ENCODE results near the gene HERPUD1.
A peak's percentile ranks its signal among the peaks of the same experiment; 100 is the strongest.
"Not testable (repeated sequence)": the region's sequence is repeated elsewhere in the genome, so short reads cannot be mapped to it uniquely, and the experiment has no call there.

HERPUD1 gene

GRCh38 chr16:56911771-56912571 lies 20.0 kb upstream of the HERPUD1 start:
- no peak for DNase-seq

GRCh38 chr16:56912746-56913708 lies 18.9 kb upstream of the HERPUD1 start:
- DNase-seq, result no peak

- DNase-seq, result no peak
Observed at GRCh38 chr16:56914896-56915295, 17.0 kb upstream of the HERPUD1 start.

- no peak for DNase-seq
Observed at GRCh38 chr16:56915336-56916119, 16.4 kb upstream of the HERPUD1 start.

- no peak for DNase-seq
Observed at GRCh38 chr16:56916571-56917403, 15.2 kb upstream of the HERPUD1 start.

GRCh38 chr16:56918467-56919012 lies 13.4 kb upstream of the HERPUD1 start:
- no peak for DNase-seq

DNA sequence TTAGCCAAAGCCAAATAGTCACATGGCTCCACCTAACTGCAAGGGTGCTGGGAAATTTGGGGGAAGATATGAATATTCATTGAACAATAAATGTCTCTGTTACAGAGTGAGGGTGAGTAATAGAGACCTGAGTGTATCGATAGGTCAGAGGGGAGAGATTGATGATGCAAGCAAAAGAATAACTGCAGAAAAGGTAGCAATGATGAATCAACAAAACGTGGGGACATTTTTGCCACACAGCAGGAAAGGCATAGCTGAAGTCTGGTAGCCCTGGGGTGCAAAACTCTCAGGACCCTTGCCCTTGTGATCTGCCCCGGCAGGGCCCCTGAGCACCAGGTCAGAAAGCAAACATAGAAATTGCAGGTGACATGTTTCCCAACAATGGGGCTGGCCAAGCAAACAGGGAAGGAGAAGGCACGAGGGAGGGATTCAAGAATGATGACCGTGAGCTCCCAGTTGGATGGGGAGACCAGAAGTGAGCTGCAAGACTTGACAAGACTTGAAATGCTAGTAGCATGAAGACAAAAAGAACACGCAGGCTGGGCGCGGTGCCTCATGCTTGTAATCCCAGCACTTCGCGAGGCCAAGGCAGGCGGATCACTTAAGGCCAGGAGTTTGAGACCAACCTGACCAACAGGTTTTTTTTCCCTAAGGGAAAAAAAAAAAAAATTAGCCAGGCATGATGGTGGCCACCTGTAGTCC lies 12.7 kb upstream of the HERPUD1 start:
- DNase-seq, result no peak

GRCh38 chr16:56921571-56921970 lies 10.4 kb upstream of the HERPUD1 start:
- DNase-seq, result no peak

- DNase-seq, result no peak
Observed at GRCh38 chr16:56923481-56924091, 8.4 kb upstream of the HERPUD1 start.

GRCh38 chr16:56927471-56927870 lies 4.5 kb upstream of the HERPUD1 start:
- no peak for DNase-seq

DNA sequence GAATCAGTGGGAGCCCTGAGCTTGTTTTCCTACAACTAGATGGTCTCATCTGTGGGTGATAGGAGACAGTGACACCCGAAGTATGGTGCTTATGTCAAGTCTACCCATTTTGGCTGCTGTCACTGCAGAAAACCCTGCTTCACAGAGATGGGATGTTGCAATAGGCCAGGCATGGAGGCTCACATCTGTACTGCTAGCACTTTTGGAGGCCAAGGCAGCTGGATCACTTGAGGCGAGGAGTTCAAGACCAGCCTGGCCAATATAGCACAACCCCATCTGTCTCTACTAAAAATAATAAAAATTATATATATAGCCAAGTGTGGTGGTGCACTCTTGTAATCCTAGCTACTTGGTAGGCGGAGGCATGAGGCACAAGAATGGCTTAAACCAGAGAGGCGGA lies 2.3 kb upstream of the HERPUD1 start:
- no peak for DNase-seq

DNA sequence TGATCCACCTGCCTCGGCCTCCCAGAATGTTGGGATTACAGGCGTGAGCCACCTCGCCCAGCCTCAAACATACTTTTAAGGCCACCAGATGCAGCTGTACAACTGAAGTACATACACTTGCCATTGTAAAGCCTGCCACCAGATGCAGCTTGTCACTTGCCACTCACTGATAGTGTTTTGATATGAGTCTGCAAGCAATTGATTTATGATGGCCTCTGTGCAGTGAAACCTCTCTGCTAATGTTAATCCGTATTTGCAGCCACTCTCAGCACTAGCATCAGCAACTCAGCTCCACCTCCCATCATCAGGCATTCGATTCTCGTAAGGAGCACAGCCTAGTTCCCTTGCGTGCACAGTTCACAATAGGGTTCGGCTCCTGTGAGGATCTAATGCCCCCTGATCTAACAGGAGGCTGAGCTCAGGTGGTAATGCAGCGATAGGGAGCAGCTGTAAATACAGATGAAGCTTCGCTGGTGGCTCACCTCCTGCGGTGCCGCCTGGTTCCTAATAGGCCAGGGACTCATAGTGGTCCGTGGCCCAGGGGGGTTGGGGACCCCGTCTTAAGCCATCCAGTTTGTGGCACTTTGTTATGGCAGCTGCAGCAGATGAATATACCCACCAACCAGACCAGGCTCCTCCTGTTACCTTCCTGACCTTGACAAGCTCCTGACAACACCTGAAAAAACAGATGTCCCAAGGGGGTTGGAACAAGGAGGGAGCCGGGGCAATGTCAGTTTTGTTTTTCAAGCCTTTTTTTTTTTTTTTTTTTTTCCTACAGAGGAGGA lies 1.3 kb upstream of the HERPUD1 start:
- peak; percentile 37 for DNase-seq

DNA sequence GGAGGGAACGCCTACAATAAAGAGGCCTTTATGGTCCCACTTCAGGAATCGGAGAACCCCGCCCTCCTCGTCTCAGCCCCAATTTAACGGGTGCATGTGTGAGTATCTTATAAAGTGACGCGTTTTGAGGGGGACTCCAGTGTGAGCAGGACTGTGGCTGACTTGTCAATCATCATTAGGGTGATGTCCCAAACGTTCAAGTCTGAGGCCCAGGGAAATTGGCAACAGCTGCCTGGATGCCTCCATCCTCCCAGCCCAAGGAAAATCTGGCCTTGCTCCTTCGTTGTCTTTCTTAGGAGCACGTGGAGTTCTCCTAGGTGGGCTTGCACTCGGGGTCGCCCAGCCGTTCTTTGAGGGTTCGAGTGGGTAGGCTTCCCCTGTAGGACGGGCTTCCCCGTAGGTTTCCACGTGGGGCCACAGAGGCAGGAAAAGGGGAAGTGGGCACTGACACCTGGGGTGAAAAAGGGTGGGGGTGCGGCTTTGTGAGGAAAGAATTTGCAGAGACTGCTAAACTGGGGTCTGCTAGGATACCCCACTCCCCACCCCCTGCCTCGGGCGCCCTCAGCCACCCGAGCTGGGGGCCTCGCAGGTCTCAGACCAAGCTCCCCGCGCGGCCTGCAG lies 561 bp upstream of the HERPUD1 start:
- peak; percentile 37 for DNase-seq

- no peak for DNase-seq
Observed at GRCh38 chr16:56932721-56933619, 1.0 kb downstream of the HERPUD1 start.

GRCh38 chr16:56933828-56934598 lies 2.1 kb downstream of the HERPUD1 start:
- no peak for DNase-seq

- DNase-seq, result not testable (repeated sequence)
Observed at GRCh38 chr16:56934599-56935145, 2.7 kb downstream of the HERPUD1 start.

- DNase-seq, result no peak
Observed at GRCh38 chr16:56935201-56935600, 3.3 kb downstream of the HERPUD1 start.
